Subcutaneous adipose tissue (tissue), 4 donors: Measurements from ENCODE around the gene BCL6. TPM values are rescaled to one million over a fixed set of nuclear protein-coding genes. Genes with fewer than 3 reads are reported as not detected.

Source experiments
- total RNA-seq, 4 donors: library from RNA; depleted of rRNA; stranded (reverse); fragments of >200 nt; gene quantifications; one replicate each; pipeline ENCODE4 v1.1.0, GENCODE V29; 2016
- TF ChIP-seq, protein P1 (sequence below): fragments of 450-650 bp; IDR thresholded peaks from one replicate; pipeline ENCODE4 v1.5.1; 2016; ENCODE audit warnings: low read depth, mild to moderate bottlenecking, control low read depth, antibody characterized with exemption, moderate library complexity

Gene BCL6
- total RNA-seq, 4 donors from 2014 or later: 140 to 426 (median 298) TPM

DNA sequence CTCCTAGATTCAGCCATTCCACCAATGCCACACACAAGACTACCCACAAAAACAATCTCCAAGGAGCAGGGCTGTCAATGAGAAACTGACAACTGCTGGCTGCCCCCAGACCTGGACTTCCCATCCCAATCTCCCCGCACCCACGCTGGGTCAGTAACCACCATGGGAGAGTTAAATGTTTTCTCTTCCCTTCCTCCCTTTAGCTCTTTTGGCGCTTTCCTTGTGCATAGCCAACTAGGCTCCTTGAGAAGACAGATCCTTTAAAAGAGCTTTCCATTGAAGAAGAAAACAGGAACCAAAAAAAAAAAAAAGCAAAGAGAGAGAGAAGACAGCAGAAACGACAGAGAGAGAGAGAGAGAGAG lies 8.3 kb downstream of the BCL6 start:
- TF ChIP-seq, protein P1, sequence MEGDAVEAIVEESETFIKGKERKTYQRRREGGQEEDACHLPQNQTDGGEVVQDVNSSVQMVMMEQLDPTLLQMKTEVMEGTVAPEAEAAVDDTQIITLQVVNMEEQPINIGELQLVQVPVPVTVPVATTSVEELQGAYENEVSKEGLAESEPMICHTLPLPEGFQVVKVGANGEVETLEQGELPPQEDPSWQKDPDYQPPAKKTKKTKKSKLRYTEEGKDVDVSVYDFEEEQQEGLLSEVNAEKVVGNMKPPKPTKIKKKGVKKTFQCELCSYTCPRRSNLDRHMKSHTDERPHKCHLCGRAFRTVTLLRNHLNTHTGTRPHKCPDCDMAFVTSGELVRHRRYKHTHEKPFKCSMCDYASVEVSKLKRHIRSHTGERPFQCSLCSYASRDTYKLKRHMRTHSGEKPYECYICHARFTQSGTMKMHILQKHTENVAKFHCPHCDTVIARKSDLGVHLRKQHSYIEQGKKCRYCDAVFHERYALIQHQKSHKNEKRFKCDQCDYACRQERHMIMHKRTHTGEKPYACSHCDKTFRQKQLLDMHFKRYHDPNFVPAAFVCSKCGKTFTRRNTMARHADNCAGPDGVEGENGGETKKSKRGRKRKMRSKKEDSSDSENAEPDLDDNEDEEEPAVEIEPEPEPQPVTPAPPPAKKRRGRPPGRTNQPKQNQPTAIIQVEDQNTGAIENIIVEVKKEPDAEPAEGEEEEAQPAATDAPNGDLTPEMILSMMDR: no peak

DNA sequence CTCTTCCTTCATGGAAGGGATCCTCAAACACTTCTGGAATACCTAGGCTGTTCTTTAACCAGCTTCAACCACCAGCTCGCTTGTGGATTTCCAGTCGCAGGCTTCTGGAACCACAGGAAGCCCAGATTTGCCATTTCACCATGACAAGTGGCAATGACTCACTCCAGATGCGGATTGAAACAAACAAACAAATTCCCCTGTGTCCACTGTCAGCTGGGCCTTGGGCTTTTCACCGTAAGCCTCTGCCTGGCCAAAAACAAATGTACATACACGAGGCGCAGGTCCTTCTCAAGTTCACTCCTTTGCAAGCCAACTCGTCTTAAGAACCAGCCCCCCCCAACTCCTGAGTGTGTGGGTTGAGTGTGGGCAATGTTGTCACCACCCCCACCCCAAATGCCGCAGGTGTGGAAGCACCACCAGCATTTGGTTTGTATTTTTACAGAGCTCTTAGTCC lies 8.8 kb downstream of the BCL6 start:
- TF ChIP-seq, protein P1: no peak

DNA sequence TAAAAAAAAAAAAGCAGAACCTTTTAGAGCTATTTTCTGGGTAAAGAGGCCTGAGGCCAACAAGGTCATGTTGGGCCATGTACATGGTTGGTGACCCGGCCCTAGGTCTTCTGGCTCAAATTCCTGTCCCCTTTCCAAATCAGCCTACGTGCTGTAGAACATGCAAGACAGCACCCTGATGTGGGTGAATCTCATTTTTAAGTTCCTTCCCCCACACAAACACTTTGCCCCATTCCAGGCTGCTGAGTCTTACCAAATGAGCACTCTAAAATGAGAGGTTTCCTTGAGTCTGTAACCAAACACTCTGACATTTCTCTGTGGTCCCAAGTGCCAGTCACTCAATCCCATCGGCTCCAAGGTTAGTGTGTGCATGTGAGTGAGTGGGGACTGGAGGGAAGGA lies 9.4 kb downstream of the BCL6 start:
- TF ChIP-seq, protein P1: no peak

DNA sequence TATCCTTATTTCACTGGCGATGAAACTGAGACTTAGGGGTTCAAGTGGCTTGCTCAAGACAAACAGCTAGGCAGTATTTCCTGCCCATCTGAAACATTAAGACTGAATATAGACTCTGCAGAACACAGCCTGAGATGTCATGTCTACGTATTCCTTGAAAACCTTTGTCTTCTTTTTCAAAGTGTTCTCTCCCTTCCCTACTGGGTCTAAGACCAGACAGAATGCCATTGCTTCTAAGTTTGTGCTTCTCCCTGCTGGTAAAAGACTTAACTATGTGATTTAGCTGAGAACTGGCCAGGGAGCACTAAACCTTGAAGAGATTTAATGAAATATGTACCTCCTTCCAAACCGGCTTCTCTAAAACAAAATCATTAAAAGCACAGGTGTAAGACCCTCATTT lies 9.9 kb downstream of the BCL6 start:
- TF ChIP-seq, protein P1: no peak

DNA sequence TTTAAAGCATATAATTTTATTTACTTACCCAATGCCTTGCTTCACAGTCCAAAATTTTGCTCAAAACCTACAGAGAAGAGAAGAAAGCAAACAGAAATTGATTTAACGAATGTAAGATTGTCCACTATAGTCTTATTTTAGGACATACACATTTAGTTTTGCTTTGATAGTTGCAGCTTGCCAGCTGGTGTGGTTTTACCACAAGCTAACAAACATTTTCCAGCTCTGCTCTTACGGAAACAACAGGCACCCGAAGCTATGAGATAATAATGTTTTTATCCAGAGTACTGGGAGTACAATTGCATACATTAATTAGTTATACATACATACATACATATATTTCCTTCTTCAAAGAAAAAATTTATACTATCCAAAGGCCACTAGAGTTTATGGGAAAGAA lies 10.4 kb downstream of the BCL6 start:
- TF ChIP-seq, protein P1: no peak

DNA sequence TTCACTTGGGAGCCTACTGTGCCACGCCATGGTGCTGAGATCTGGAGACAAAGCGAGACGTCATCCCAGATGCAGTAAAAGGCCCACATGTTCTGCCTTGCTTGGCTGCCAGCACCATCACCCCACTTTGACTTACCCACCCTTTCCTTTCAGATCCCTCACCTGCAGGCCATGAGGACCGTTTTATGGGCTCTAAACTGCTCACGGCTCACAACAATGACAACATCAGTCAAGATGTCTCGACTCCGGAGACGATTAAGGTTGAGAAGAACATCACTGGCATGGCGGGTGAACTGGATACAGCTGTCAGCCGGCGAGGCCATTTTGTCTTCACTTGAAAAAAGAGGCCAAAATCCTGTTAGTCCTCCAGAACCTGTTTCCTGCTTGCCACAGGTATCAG lies 11.9 kb downstream of the BCL6 start:
- TF ChIP-seq, protein P1: no peak

DNA sequence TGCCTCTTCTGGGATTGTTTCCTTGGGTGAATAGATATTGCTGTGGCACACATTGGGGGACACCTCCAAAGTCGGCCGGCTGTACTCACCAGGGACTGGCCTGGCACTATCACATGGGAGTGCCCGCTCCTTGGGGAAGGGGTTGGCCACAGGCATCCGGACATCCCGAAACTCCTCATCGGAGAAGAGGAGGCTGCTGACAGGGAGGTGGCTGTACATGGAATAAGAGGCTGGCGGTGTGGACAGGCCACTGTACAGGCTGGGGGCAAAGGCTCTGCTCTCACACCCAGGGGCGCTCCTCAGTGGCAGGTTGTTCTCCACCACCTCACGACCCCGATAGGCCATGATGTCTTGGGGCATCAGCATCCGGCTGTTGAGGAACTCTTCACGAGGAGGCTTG lies 15.7 kb downstream of the BCL6 start:
- TF ChIP-seq, protein P1: no peak
